BLaER1 (cell line): ENCODE results near the gene VAX1.

ENCODE experiments used
- H3K27ac ChIP-seq: shearing (Covaris generic); formaldehyde crosslinking; 2 replicates; pipeline ENCODE4 v1.8.1; 2022
- H3K27me3 ChIP-seq: shearing (Covaris generic); formaldehyde crosslinking; 2 replicates; pipeline ENCODE4 v1.8.1; 2022
- H3K36me3 ChIP-seq: shearing (Covaris generic); formaldehyde crosslinking; 2 replicates; pipeline ENCODE4 v1.8.1; 2022
- H3K4me1 ChIP-seq: shearing (Covaris generic); formaldehyde crosslinking; 2 replicates; pipeline ENCODE4 v1.8.1; 2022
- H3K4me2 ChIP-seq: shearing (Covaris generic); formaldehyde crosslinking; 2 replicates; pipeline ENCODE4 v1.8.1; 2022
- H3K4me3 ChIP-seq: shearing (Covaris generic); formaldehyde crosslinking; 2 replicates; pipeline ENCODE4 v1.8.1; 2022
- H3K9ac ChIP-seq: shearing (Covaris generic); formaldehyde crosslinking; 2 replicates; pipeline ENCODE4 v1.8.1; 2022
- H3K9me3 ChIP-seq: shearing (Covaris generic); formaldehyde crosslinking; 2 replicates; pipeline ENCODE4 v1.8.1; 2022
- H4K20me1 ChIP-seq: shearing (Covaris generic); formaldehyde crosslinking; 2 replicates; pipeline ENCODE4 v1.8.1; 2022
- Cebpa-rat ChIP-seq: shearing (Covaris generic); IDR thresholded peaks from 2 replicates; pipeline ENCODE4 v1.8.1; 2022

VAX1 gene

GRCh38 chr10:117145019-117145418 lies 6.9 kb upstream of the VAX1 start:
- Histone ChIP-seq H4K20me1 (no peaks in the 10 kb centered on the region), H3K4me2 (no peak overlapping the region), H3K4me3 (no peak overlapping the region), H3K9ac (no peak overlapping the region), H3K36me3 (no peaks in the 10 kb centered on the region), H3K27me3 (no peaks in the 10 kb centered on the region), H3K4me1 (no peaks in the 10 kb centered on the region), H3K27ac (no peak overlapping the region), H3K9me3 (peaks cover 14% of the 10 kb centered on the region)
- no peak for TF ChIP-seq Cebpa-rat

- Histone ChIP-seq H3K4me2 (no peak overlapping the region), H3K9ac (no peak overlapping the region), H3K9me3 (peaks cover 29% of the 10 kb centered on the region), H3K4me1 (no peaks in the 10 kb centered on the region), H4K20me1 (no peaks in the 10 kb centered on the region), H3K27me3 (no peaks in the 10 kb centered on the region), H3K27ac (no peak overlapping the region), H3K36me3 (no peaks in the 10 kb centered on the region), H3K4me3 (no peak overlapping the region)
- no peak for TF ChIP-seq Cebpa-rat
Observed at GRCh38 chr10:117143103-117143823, 5.2 kb upstream of the VAX1 start.

- Histone ChIP-seq H3K9ac (no peak overlapping the region), H3K4me2 (no peak overlapping the region), H3K4me3 (no peak overlapping the region), H3K4me1 (no peaks in the 10 kb centered on the region), H3K27me3 (peaks cover 1% of the 10 kb centered on the region; the same call in 1 of the 2 replicates), H3K27ac (no peak overlapping the region), H3K36me3 (no peaks in the 10 kb centered on the region), H3K9me3 (peaks cover 56% of the 10 kb centered on the region), H4K20me1 (no peaks in the 10 kb centered on the region)
- TF ChIP-seq Cebpa-rat = no peak
Observed at GRCh38 chr10:117140525-117140902, 2.4 kb upstream of the VAX1 start.

- Histone ChIP-seq H3K9me3 (peaks cover 58% of the 10 kb centered on the region), H3K4me2 (no peak overlapping the region), H3K4me3 (no peak overlapping the region), H4K20me1 (no peaks in the 10 kb centered on the region), H3K4me1 (no peaks in the 10 kb centered on the region), H3K36me3 (no peaks in the 10 kb centered on the region), H3K9ac (no peak overlapping the region), H3K27me3 (peaks cover 8% of the 10 kb centered on the region), H3K27ac (no peak overlapping the region)
- TF ChIP-seq Cebpa-rat = no peak
Observed at GRCh38 chr10:117139581-117140524, 1.8 kb upstream of the VAX1 start.

- H3K36me3 ChIP-seq = no peaks in the 10 kb centered on the region
- H3K4me2 ChIP-seq = no peak overlapping the region
- peaks cover 16% of the 10 kb centered on the region for H3K27me3 ChIP-seq
- no peaks in the 10 kb centered on the region for H4K20me1 ChIP-seq
- H3K27ac ChIP-seq = no peak overlapping the region
- no peak overlapping the region for H3K9ac ChIP-seq
- H3K4me1 ChIP-seq = no peaks in the 10 kb centered on the region
- TF ChIP-seq Cebpa-rat = no peak
- H3K4me3 ChIP-seq = no peak overlapping the region
- H3K9me3 ChIP-seq = peaks cover 63% of the 10 kb centered on the region
Observed at GRCh38 chr10:117138838-117139580, 939 bp upstream of the VAX1 start.

GRCh38 chr10:117137031-117137910 lies 799 bp downstream of the VAX1 start:
- Histone ChIP-seq H3K4me2 (no peak overlapping the region), H3K36me3 (no peaks in the 10 kb centered on the region), H3K9me3 (peaks cover 81% of the 10 kb centered on the region), H3K9ac (no peak overlapping the region), H3K27me3 (peaks cover 33% of the 10 kb centered on the region), H3K27ac (no peak overlapping the region), H4K20me1 (no peaks in the 10 kb centered on the region), H3K4me1 (no peaks in the 10 kb centered on the region), H3K4me3 (peak overlapping the region; percentile 7; the same call in 1 of the 2 replicates)
- no peak for TF ChIP-seq Cebpa-rat

GRCh38 chr10:117136391-117136975 lies 1.6 kb downstream of the VAX1 start:
- peaks cover 89% of the 10 kb centered on the region for H3K9me3 ChIP-seq
- TF ChIP-seq Cebpa-rat = no peak
- H3K4me2 ChIP-seq = no peak overlapping the region
- H3K9ac ChIP-seq = no peak overlapping the region
- H3K27me3 ChIP-seq = peaks cover 41% of the 10 kb centered on the region
- H4K20me1 ChIP-seq = no peaks in the 10 kb centered on the region
- H3K36me3 ChIP-seq = no peaks in the 10 kb centered on the region
- H3K4me1 ChIP-seq = no peaks in the 10 kb centered on the region
- H3K27ac ChIP-seq = no peak overlapping the region
- 0 out of 2 replicates have a peak overlapping the region, but pooled peaks have one; percentile 7 for H3K4me3 ChIP-seq

GRCh38 chr10:117135480-117136140 lies 2.5 kb downstream of the VAX1 start:
- Histone ChIP-seq H3K4me3 (no peak overlapping the region), H4K20me1 (no peaks in the 10 kb centered on the region), H3K9me3 (peaks cover 97% of the 10 kb centered on the region), H3K27ac (no peak overlapping the region), H3K4me1 (no peaks in the 10 kb centered on the region), H3K9ac (no peak overlapping the region), H3K36me3 (no peaks in the 10 kb centered on the region), H3K27me3 (peaks cover 50% of the 10 kb centered on the region), H3K4me2 (no peak overlapping the region)
- TF ChIP-seq Cebpa-rat = no peak
